ENCODE measurements around the gene ATAD1. TPM values are rescaled to one million over a fixed set of nuclear protein-coding genes. Genes with fewer than 3 reads are reported as not detected.

The ATAD1 gene
- total and polyA plus RNA-seq, 10 of the 15 experiments (the other 5 are each of a cell fraction or from before 2014, with no cell fraction given) = 24.7 to 59.3 (median 41.1) TPM

DNA sequence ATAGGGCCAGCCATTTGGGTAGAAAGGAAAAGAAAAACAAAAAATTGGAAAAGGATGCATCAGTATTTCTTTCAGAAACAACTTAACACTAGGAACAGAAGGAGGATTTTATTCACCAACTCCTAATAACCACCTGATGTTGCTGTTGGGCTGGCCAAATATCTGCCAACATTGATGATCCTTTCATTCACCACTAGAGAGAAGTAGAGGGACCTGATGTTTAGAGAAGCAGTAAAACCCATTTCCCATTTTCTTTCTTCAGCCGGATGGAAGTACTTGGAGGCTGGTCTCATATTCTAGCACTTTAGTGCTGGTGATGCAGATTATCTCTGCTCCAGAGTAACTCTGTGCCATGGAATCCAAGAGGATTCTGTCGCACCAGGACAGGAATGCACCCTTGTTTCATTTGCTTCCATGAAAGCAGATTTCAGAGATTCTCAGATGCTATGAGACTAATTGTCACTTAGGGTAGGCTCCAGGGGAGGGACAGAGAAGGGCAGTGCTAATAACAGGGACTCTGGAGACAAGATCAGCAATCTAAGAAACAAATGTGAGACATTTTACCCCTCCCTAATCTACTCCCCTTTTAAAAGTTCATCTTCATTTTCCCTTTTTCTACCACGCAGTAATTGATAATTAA, 42.2 kb upstream of the ATAD1 start:
- Histone ChIP-seq H2AFZ (ENCODE audit: control insufficient read depth, low read depth, low read length) (peak overlapping the region; percentile 69), H3K4me2 (ENCODE audit: control insufficient read depth, insufficient read depth) (peak overlapping the region; percentile 89), H3K36me3 (ENCODE audit: control insufficient read depth in 2 of 2, insufficient read depth in 2 of 2, low read length in 1 of 2) (no peaks in the 10 kb centered on the region), H3K79me2 (ENCODE audit: control insufficient read depth, insufficient read depth, low read length) (peaks cover 48% of the 10 kb centered on the region), H3K27ac (ENCODE audit: control insufficient read depth, insufficient read depth) (peak overlapping the region; percentile 98), H3K9ac (ENCODE audit: control insufficient read depth, insufficient read depth, low read length) (peak overlapping the region; percentile 99), H3K27me3 (replicated peaks in 1 of 2; ENCODE audit: control insufficient read depth in 2 of 2, insufficient read depth in 2 of 2, low read length in 1 of 2) (no peaks in the 10 kb centered on the region), H4K20me1 (ENCODE audit: control insufficient read depth, insufficient read depth) (no peaks in the 10 kb centered on the region), H3K9me3 (replicated peaks; ENCODE audit: control insufficient read depth, insufficient read depth, low read length) (no peaks in the 10 kb centered on the region; the same call in 2 of the 3 replicates), H3K4me3 (peak overlapping the region; percentile 84), H3K4me1 (ENCODE audit: control insufficient read depth, insufficient read depth, low read length) (peaks cover 8% of the 10 kb centered on the region)
- CTCF ChIA-PET = interaction anchor here (0.5 to 3.9 kb wide), 22 partner anchors 10 to 706 kb away, joined by 3 to 98 read pairs (median 4); no protein-coding TSS in a partner anchor
- in situ Hi-C loops (cut with MboI) (loop anchor here (5.0 to 10.0 kb wide), 5 partner anchors 205 to 692 kb away; no protein-coding TSS in a partner anchor), intact Hi-C loops (cut with micrococcal nuclease; ENCODE audit: unreplicated experiment) (loop anchor here (1.0 to 5.0 kb wide), 5 partner anchors 72 to 693 kb away; no protein-coding TSS in a partner anchor)
- peak; percentile 63 for DNase-seq (ENCODE audit: low read depth, low spot score)
- BruUV-seq (replicated peaks) = no TSS peak
- 60% methylated on average over 3 of the region's 3 CpGs for WGBS (ENCODE audit: insufficient coverage, insufficient replicate concordance, low lambda C conversion rate, missing lambda C conversion rate)
- RAD21 ChIA-PET (ENCODE audit: unreplicated experiment) = interaction anchor here (1.0 to 6.4 kb wide), 14 partner anchors 8 to 694 kb away, joined by 3 to 158 read pairs (median 14); partner anchors contain the start of gene ATAD1
- FAIRE-seq = peak; percentile 85
- SMC1A ChIA-PET (ENCODE audit: uncharacterized antibody, unreplicated experiment) = interaction anchor here (1.2 to 6.9 kb wide), 20 partner anchors 10 to 694 kb away, joined by 3 to 140 read pairs (median 10); no protein-coding TSS in a partner anchor
- POLR2A ChIA-PET = interaction anchor here (1.1 to 3.3 kb wide), 5 partner anchors 42 to 532 kb away, joined by 3 to 53 read pairs (median 6); partner anchors contain the start of gene ATAD1
- no peak for ATAC-seq
- TF ChIP-seq RUNX3 (IDR thresholded peaks at IDR 0.05; ENCODE audit: low read length) = 0 out of 2 replicates have a peak, but pooled peaks have one; percentile 24
- TF ChIP-seq, protein P1, sequence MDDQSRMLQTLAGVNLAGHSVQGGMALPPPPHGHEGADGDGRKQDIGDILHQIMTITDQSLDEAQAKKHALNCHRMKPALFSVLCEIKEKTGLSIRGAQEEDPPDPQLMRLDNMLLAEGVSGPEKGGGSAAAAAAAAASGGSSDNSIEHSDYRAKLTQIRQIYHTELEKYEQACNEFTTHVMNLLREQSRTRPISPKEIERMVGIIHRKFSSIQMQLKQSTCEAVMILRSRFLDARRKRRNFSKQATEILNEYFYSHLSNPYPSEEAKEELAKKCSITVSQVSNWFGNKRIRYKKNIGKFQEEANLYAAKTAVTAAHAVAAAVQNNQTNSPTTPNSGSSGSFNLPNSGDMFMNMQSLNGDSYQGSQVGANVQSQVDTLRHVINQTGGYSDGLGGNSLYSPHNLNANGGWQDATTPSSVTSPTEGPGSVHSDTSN (IDR thresholded peaks at IDR 0.05; ENCODE audit: insufficient replicate concordance, low read depth, low read length) = no peak
- no peak for TF ChIP-seq RB1 (IDR thresholded peaks at IDR 0.05; ENCODE audit: borderline replicate concordance)
- TF ChIP-seq, protein P2, sequence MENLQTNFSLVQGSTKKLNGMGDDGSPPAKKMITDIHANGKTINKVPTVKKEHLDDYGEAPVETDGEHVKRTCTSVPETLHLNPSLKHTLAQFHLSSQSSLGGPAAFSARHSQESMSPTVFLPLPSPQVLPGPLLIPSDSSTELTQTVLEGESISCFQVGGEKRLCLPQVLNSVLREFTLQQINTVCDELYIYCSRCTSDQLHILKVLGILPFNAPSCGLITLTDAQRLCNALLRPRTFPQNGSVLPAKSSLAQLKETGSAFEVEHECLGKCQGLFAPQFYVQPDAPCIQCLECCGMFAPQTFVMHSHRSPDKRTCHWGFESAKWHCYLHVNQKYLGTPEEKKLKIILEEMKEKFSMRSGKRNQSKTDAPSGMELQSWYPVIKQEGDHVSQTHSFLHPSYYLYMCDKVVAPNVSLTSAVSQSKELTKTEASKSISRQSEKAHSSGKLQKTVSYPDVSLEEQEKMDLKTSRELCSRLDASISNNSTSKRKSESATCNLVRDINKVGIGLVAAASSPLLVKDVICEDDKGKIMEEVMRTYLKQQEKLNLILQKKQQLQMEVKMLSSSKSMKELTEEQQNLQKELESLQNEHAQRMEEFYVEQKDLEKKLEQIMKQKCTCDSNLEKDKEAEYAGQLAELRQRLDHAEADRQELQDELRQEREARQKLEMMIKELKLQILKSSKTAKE (IDR thresholded peaks at IDR 0.05; ENCODE audit: low read depth, poor library complexity, severe bottlenecking) = peak; percentile 33
- no peak for TF ChIP-seq HDAC6 (IDR thresholded peaks at IDR 0.05; ENCODE audit: unreplicated experiment)
- peak; percentile 58; the same call in 1 of the 2 replicates for TF ChIP-seq SMARCA5 (IDR thresholded peaks at IDR 0.05)
- peak; percentile 46; the same call in 1 of the 2 replicates for TF ChIP-seq EED (IDR thresholded peaks at IDR 0.05; ENCODE audit: low read depth)
- no peak for TF ChIP-seq ZNF207 (IDR thresholded peaks at IDR 0.05; ENCODE audit: borderline replicate concordance)
- TF ChIP-seq RBBP5 (conservative IDR thresholded peaks at IDR 0.05) = no peak
- TF ChIP-seq SPI1 (IDR thresholded peaks at IDR 0.05; ENCODE audit: borderline replicate concordance, insufficient read depth, low read depth, low read length) = peak; percentile 62
- TF ChIP-seq GATAD2B (conservative IDR thresholded peaks at IDR 0.05; ENCODE audit: low read depth) = no peak
- peak; percentile 98 for TF ChIP-seq RAD21 (IDR thresholded peaks at IDR 0.05; ENCODE audit: insufficient read depth, low read depth, low read length)
- no peak for TF ChIP-seq MTA3 (IDR thresholded peaks at IDR 0.05; ENCODE audit: borderline replicate concordance, low read length)
- TF ChIP-seq, protein P3, sequence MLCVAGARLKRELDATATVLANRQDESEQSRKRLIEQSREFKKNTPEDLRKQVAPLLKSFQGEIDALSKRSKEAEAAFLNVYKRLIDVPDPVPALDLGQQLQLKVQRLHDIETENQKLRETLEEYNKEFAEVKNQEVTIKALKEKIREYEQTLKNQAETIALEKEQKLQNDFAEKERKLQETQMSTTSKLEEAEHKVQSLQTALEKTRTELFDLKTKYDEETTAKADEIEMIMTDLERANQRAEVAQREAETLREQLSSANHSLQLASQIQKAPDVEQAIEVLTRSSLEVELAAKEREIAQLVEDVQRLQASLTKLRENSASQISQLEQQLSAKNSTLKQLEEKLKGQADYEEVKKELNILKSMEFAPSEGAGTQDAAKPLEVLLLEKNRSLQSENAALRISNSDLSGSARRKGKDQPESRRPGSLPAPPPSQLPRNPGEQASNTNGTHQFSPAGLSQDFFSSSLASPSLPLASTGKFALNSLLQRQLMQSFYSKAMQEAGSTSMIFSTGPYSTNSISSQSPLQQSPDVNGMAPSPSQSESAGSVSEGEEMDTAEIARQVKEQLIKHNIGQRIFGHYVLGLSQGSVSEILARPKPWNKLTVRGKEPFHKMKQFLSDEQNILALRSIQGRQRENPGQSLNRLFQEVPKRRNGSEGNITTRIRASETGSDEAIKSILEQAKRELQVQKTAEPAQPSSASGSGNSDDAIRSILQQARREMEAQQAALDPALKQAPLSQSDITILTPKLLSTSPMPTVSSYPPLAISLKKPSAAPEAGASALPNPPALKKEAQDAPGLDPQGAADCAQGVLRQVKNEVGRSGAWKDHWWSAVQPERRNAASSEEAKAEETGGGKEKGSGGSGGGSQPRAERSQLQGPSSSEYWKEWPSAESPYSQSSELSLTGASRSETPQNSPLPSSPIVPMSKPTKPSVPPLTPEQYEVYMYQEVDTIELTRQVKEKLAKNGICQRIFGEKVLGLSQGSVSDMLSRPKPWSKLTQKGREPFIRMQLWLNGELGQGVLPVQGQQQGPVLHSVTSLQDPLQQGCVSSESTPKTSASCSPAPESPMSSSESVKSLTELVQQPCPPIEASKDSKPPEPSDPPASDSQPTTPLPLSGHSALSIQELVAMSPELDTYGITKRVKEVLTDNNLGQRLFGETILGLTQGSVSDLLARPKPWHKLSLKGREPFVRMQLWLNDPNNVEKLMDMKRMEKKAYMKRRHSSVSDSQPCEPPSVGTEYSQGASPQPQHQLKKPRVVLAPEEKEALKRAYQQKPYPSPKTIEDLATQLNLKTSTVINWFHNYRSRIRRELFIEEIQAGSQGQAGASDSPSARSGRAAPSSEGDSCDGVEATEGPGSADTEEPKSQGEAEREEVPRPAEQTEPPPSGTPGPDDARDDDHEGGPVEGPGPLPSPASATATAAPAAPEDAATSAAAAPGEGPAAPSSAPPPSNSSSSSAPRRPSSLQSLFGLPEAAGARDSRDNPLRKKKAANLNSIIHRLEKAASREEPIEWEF (IDR thresholded peaks at IDR 0.05; ENCODE audit: insufficient replicate concordance, low read depth, low read length) = no peak
- peak; percentile 49 for TF ChIP-seq IKZF1 (conservative IDR thresholded peaks at IDR 0.05)

Data from GM12878 (cell line).